Endodermal cell (in vitro differentiated cells): ENCODE results near the gene MAP3K20. TPM values are rescaled to one million over a fixed set of nuclear protein-coding genes. Genes with fewer than 3 reads are reported as not detected.

Experiments
- DNase-seq: peaks from one replicate; pipeline ENCODE4 v3.0.0-alpha.2; 2017
- H3K27ac ChIP-seq: 2 replicates; pipeline ENCODE4 v1.5.1; 2013; ENCODE audit warnings: mild to moderate bottlenecking, low read depth, low read length, moderate library complexity
- H3K27me3 ChIP-seq: 2 replicates; pipeline ENCODE4 v1.6.1; 2013; ENCODE audit warnings: mild to moderate bottlenecking, low read length, moderate library complexity; ENCODE audit not compliant: insufficient read depth, control insufficient read depth, poor library complexity, severe bottlenecking
- H3K36me3 ChIP-seq: 2 replicates; pipeline ENCODE4 v1.7.0; 2013; ENCODE audit warnings: mild to moderate bottlenecking, low read length, moderate library complexity; ENCODE audit not compliant: control insufficient read depth, insufficient read depth
- H3K4me1 ChIP-seq: one replicate; pipeline ENCODE4 v1.7.0; 2013; ENCODE audit warnings: low read length; ENCODE audit not compliant: control insufficient read depth, insufficient read depth
- H3K4me3 ChIP-seq: 2 replicates; pipeline ENCODE4 v1.5.1; 2013; ENCODE audit warnings: mild to moderate bottlenecking, low read length, moderate library complexity
- H3K9ac ChIP-seq: 2 replicates; pipeline ENCODE4 v1.6.1; 2013; ENCODE audit warnings: mild to moderate bottlenecking, low read length, moderate library complexity; ENCODE audit not compliant: poor library complexity, severe bottlenecking; ENCODE audit errors: extremely low read depth
- H3K9me3 ChIP-seq: 2 replicates; pipeline ENCODE4 v1.6.1; 2013; ENCODE audit warnings: mild to moderate bottlenecking, low read length, moderate library complexity; ENCODE audit not compliant: control insufficient read depth
- H3K27ac Mint-ChIP-seq: 2 replicates; pipeline ENCODE4 v1.8.0; 2020; ENCODE audit warnings: mixed read lengths
- H3K27me3 Mint-ChIP-seq: 2 replicates; pipeline ENCODE4 v1.8.0; 2021; ENCODE audit warnings: mild to moderate bottlenecking, mixed read lengths; ENCODE audit not compliant: insufficient read depth
- H3K36me3 Mint-ChIP-seq: 2 replicates; pipeline ENCODE4 v1.8.0; 2020; ENCODE audit warnings: low read depth, mixed read lengths
- H3K4me1 Mint-ChIP-seq: 2 replicates; pipeline ENCODE4 v1.8.0; 2020; ENCODE audit warnings: mixed read lengths
- H3K4me3 Mint-ChIP-seq: 2 replicates; pipeline ENCODE4 v1.8.0; 2020; ENCODE audit warnings: mild to moderate bottlenecking, moderate library complexity, mixed read lengths
- H3K9me3 Mint-ChIP-seq: 2 replicates; pipeline ENCODE4 v1.8.0; 2020; ENCODE audit warnings: mild to moderate bottlenecking, mixed read lengths
- WGBS, 2 experiments: methylation state at CpG; one replicate each; pipeline versions ENCODE4 v1.1.5 to v1.1.7; 2013; ENCODE audit warnings: missing lambda C conversion rate in 2 of 2, mixed read lengths in 1 of 2; ENCODE audit not compliant: insufficient coverage in 1 of 2, insufficient read length in 1 of 2; 5-methylcytosine and 5-hydroxymethylcytosine counted together
- total RNA-seq, 2 donors: library from RNA; stranded (reverse); fragmentation: NEBNext Ultra II Directional in 1 of 2; extraction: Animal tissue kit (Norgen Biotek cat#: 25700) in 1 of 2; gene quantifications; 2 replicates in 1 of 2; 3 replicates in 1 of 2; pipeline ENCODE4 v1.2.1, GENCODE V29; 2021
- TF ChIP-seq, protein P1 (sequence below): fragments of 200-600 bp; sonication (generic); conservative IDR thresholded peaks from 2 replicates; pipeline ENCODE4 v1.5.0; 2021; ENCODE audit warnings: antibody characterized with exemption, mild to moderate bottlenecking

The MAP3K20 gene
- total RNA-seq, 2 donors from 2014 or later = 29.4 to 29.9 TPM

DNA sequence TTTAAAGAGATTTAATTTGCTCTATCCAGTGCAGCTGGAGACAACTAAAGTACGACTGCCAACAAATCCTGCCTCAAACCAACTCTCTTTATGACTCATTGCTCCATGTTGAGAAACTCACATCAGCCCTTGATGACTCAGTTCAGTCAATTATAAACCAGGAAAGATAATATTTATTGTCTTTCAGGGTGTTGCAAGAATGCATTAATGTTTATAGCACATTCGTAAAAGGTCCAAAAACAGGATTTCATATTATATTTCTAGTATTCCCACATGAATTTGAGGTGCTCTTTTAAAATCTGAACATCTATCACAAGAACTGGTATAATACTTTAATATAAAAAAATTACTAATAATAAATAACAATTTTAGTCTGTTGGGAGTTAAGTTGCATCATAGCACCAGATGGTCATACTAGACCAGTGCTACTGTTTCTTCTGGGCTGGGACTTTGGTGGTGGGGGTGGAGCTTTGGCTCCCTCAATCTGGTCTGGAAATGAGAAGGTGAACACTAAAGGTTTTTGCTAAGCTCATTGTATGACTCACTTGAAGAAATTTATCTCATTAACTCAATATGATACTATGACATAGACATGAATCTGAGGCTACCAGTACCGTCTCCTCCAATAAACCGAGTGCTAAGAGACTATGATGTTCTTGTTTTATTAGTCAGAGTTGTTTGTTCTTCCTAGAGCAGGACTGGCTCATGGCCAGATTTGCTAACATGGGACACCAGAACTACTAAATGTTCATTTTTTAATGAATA lies 26.6 kb upstream of the MAP3K20 start:
- Mint-ChIP-seq H3K27me3 (no peaks in the 10 kb centered on the region), H3K9me3 (no peaks in the 10 kb centered on the region), H3K27ac (no peak overlapping the region), H3K4me3 (no peak overlapping the region), H3K4me1 (peaks cover 52% of the 10 kb centered on the region), H3K36me3 (no peaks in the 10 kb centered on the region)
- 75 to 93% methylated on average over 1 to 4 of the region's 4 CpGs for WGBS, 2 experiments
- no peak for DNase-seq
- Histone ChIP-seq H3K27ac (no peak overlapping the region), H3K27me3 (no peaks in the 10 kb centered on the region), H3K9me3 (no peaks in the 10 kb centered on the region), H3K4me1 (peaks cover 5% of the 10 kb centered on the region), H3K9ac (no peak overlapping the region), H3K4me3 (no peak overlapping the region), H3K36me3 (no peaks in the 10 kb centered on the region)
- TF ChIP-seq, protein P1, sequence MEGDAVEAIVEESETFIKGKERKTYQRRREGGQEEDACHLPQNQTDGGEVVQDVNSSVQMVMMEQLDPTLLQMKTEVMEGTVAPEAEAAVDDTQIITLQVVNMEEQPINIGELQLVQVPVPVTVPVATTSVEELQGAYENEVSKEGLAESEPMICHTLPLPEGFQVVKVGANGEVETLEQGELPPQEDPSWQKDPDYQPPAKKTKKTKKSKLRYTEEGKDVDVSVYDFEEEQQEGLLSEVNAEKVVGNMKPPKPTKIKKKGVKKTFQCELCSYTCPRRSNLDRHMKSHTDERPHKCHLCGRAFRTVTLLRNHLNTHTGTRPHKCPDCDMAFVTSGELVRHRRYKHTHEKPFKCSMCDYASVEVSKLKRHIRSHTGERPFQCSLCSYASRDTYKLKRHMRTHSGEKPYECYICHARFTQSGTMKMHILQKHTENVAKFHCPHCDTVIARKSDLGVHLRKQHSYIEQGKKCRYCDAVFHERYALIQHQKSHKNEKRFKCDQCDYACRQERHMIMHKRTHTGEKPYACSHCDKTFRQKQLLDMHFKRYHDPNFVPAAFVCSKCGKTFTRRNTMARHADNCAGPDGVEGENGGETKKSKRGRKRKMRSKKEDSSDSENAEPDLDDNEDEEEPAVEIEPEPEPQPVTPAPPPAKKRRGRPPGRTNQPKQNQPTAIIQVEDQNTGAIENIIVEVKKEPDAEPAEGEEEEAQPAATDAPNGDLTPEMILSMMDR = no peak

- no peak overlapping the region for H3K4me3 ChIP-seq
- H3K27me3 Mint-ChIP-seq = no peaks in the 10 kb centered on the region
- H3K9me3 Mint-ChIP-seq = no peaks in the 10 kb centered on the region
- H3K4me1 Mint-ChIP-seq = peaks cover 46% of the 10 kb centered on the region
- H3K9ac ChIP-seq = no peak overlapping the region
- TF ChIP-seq, protein P1 = no peak
- no peak overlapping the region for H3K27ac Mint-ChIP-seq
- H3K36me3 ChIP-seq = no peaks in the 10 kb centered on the region
- 86 to 96% methylated on average over 3 of the region's 3 CpGs for WGBS, 2 experiments
- H3K4me3 Mint-ChIP-seq = no peak overlapping the region
- peaks cover 5% of the 10 kb centered on the region for H3K4me1 ChIP-seq
- H3K27ac ChIP-seq = no peak overlapping the region
- no peak for DNase-seq
- H3K9me3 ChIP-seq = no peaks in the 10 kb centered on the region
- H3K36me3 Mint-ChIP-seq = no peaks in the 10 kb centered on the region
- no peaks in the 10 kb centered on the region for H3K27me3 ChIP-seq
Measured at GRCh38 chr2:173049831-173050230, 25.8 kb upstream of the MAP3K20 start.

DNA sequence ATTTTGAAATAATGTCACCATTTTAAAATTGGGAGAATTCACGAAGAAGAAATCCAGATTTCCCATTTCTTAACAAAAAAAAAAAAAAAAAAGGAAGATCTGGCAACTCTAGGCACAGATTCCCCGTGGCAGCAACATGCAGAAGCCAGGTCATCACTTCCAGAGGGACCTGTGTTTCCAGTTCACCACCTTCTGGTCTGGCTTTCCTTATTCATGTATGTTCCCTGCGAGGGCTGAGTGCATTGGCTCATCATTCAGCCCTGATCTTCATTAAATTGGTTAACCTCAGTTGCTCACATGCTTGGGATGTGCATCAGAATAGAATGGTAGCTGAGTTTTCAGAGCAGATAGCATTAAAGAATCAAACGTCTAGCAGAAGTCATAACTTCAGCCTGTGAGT lies 25.0 kb upstream of the MAP3K20 start:
- WGBS, 2 experiments = 92% methylated on average over 3 to 4 of the region's 4 CpGs
- no peak overlapping the region for H3K4me3 Mint-ChIP-seq
- H3K4me3 ChIP-seq = no peak overlapping the region
- H3K27me3 Mint-ChIP-seq = peaks cover under 1% of the 10 kb centered on the region
- peaks cover 41% of the 10 kb centered on the region for H3K4me1 Mint-ChIP-seq
- TF ChIP-seq, protein P1 = no peak
- H3K27ac ChIP-seq = no peak overlapping the region
- H3K27ac Mint-ChIP-seq = no peak overlapping the region
- no peaks in the 10 kb centered on the region for H3K9me3 ChIP-seq
- H3K27me3 ChIP-seq = no peaks in the 10 kb centered on the region
- DNase-seq = no peak
- no peaks in the 10 kb centered on the region for H3K36me3 ChIP-seq
- H3K9me3 Mint-ChIP-seq = no peaks in the 10 kb centered on the region
- no peaks in the 10 kb centered on the region for H3K36me3 Mint-ChIP-seq
- peaks cover 5% of the 10 kb centered on the region for H3K4me1 ChIP-seq
- H3K9ac ChIP-seq = no peak overlapping the region
